ENCODE data around the gene TRIM23.
A peak's percentile ranks its signal among the peaks of the same experiment; 100 is the strongest.

Gene TRIM23

DNA sequence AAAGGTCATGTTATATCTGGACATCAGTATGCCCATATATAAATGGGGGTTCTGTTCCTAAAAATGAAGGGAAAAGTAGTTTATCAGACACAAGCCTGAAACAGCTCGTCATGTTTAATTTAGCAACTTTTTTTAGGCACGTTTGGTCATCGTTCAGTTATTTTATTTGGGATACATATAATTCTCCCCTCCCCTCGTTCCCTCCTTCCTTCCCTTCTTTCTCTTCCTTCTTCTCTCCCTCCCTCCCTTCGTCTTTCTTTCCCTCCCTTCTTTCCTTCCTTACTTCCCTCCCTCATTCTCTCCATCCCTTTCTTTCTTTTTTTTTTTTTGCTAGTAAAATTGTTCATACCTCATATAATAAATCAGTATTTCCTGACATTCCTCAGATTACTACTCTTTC lies 57.6 kb downstream of the TRIM23 start:
- DNase-seq (ENCODE audit: low read depth in 2 of 2) = no peak

DNA sequence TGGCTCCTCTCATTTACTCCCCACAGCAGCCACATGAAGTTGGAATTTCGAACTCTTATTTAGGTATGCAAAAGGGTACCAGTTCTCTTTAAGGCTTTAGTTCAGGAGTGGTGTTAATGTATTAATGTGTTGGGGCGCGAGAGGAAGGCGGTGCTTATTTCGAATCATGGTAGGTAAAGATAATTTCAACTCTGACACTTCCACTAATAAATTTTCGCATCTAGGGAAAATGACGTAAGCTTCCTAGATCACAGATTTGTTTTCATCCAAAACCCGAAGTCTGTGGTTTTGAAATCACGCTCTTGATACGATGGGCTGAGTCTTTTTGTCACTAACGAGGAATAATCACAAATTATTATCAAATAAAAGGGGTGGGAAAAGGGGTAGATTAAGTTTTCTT lies 60.4 kb downstream of the TRIM23 start:
- no peak for DNase-seq (ENCODE audit: low read depth in 2 of 2)

GRCh38 chr5:65562731-65563701 lies 61.1 kb downstream of the TRIM23 start, which contains the start of the genes CENPK and PPWD1:
Gene CENPK (minus strand): TSS chr5:65563168. CDS start chr5:65554907, 8,261 bp downstream.
Gene PPWD1 (plus strand): TSS chr5:65563296. CDS start chr5:65563311, 15 bp downstream.
- DNase-seq (ENCODE audit: low read depth in 2 of 2) = peak; percentile 91 to 92

DNA sequence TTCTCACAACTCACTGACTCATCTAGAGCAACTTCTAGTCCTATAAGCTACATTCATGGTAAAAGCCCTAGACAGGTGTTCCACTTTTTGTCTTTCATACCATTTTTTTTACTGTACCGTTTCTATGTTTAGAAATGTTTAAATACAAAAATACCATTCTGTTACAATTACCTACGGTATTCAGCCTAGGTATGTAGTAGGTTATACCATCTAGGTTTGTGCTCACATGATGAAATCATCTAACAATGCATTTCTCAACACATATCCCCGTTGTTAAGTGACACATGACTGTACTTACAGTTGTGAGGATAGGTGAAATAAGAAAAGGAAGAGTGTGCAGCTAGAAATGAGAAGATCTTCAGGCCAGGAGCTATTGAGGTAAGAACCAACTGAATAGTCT lies 67.4 kb downstream of the TRIM23 start:
- DNase-seq (ENCODE audit: low read depth in 2 of 2) = no peak

DNA sequence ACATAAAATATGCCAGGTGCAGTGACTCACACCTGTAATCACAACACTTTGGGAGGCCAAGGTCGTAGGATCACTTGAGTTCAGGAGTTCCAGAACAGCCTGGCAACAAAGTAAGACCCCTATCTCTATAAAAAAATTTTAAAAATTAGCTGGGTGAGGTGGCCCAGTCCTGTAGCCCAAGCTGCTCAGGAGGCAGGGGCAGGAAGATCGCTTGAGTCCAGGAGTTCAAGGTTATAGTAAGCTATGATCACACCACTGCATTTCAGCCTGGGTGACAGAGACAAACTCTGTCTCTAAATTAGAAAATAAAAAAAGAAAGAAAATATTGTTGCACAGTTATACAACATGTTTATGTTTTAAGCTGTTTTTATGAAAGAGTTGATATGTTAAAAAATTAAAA lies 68.0 kb downstream of the TRIM23 start:
- DNase-seq (ENCODE audit: low read depth in 2 of 2) = no peak

GRCh38 chr5:65555287-65555686 lies 68.8 kb downstream of the TRIM23 start:
- DNase-seq (ENCODE audit: low read depth in 2 of 2) = no peak

GRCh38 chr5:65553941-65554340 lies 70.2 kb downstream of the TRIM23 start:
- no peak for DNase-seq (ENCODE audit: low read depth in 2 of 2)

GRCh38 chr5:65548281-65548680 lies 75.9 kb downstream of the TRIM23 start:
- DNase-seq (ENCODE audit: low read depth in 2 of 2) = no peak

DNA sequence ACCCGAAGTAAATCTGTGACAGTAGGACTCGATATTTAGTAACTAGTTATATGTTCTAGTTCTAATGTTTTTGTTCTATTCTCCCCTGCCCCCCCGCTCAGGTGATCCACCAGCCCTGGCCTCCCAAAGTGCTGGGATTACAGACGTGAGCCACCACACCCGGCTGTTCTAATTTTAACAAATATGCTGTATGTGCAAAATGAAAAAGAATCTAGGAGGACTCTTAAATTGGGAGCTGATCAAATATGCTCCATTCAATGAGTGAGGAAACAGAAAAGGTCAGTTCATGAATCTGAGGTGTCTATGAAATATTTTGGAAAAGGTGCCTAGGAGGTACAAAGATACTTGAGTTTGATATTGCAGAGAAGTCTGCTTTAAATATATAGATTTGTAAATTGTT lies 78.0 kb downstream of the TRIM23 start:
- DNase-seq (ENCODE audit: low read depth in 2 of 2) = no peak

DNA sequence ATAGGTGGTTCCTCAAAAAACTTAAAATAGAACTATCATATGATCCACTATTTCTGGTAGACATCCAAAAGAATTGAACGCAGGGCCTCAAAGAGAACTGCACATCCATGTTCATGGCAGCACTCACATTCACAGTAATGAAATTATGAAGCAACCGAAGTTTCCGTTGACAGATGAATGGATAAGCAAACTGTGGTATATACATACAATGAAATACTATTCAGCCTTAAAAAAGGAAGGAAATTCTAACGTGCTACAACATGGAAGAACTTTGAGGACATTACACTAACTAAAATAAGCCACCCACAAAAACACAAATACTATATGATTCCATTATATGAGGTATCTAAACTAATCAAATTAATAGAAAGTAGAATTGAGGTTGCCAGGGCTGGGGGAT lies 79.7 kb downstream of the TRIM23 start:
- no peak for DNase-seq (ENCODE audit: low read depth in 2 of 2)

DNA sequence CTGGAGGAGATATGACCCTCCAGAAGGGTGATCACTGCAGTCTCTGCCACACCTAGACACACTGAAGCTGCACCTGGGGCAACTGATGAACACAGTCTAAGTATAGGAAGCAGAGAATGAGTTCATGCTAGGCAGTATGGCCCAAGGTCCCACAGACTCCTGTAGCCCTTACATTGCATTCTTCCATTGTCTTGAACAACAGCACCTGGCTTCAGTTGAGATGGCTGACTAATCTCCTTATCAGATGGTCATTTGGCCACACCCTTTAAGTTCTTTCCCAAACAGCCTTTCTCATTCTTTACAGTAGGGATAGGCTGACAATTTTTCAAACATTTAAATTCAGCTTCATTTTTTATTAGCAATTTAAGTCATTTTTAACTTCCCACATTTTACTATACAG lies 84.3 kb downstream of the TRIM23 start:
- DNase-seq (ENCODE audit: low read depth in 2 of 2) = no peak
